SK-N-SH treated with all-trans-retinoic acid at 6 μM for 48 hours (cell line): ENCODE data around the gene CTNND1.

Experiments used
- ATAC-seq: fragments of 200-7000 bp; cut with Tn5 transposase; 3 replicates; pipeline ENCODE4 v1.9.1; 2020; ENCODE audit warnings: mild to moderate bottlenecking, moderate library complexity
- BACH2 ChIP-seq: fragments of 250-450 bp; sonication (Bioruptor Pico); IDR thresholded peaks from 2 replicates; pipeline ENCODE4 v1.9.0; 2021; ENCODE audit warnings: mild to moderate bottlenecking, borderline replicate concordance
- CREB5 ChIP-seq: fragments of 250-450 bp; sonication (Bioruptor Pico); IDR thresholded peaks from 2 replicates; pipeline ENCODE4 v1.5.1; 2020; ENCODE audit warnings: low read depth, mild to moderate bottlenecking, moderate library complexity
- CSRNP3 ChIP-seq: fragments of 250-450 bp; sonication (Bioruptor Pico); IDR thresholded peaks from 2 replicates; pipeline ENCODE4 v1.5.1; 2021; ENCODE audit warnings: mild to moderate bottlenecking, moderate library complexity
- ESRRG ChIP-seq: fragments of 250-450 bp; sonication (Bioruptor Pico); IDR thresholded peaks from 2 replicates; pipeline ENCODE4 v1.6.1; 2021; ENCODE audit warnings: mild to moderate bottlenecking
- GLIS3 ChIP-seq: fragments of 250-450 bp; sonication (Bioruptor Pico); IDR thresholded peaks from 2 replicates; pipeline ENCODE4 v1.5.0; 2020; ENCODE audit warnings: mild to moderate bottlenecking, moderate library complexity
- OSR1 ChIP-seq: fragments of 250-450 bp; sonication (Bioruptor Pico); IDR thresholded peaks from 2 replicates; pipeline ENCODE4 v1.8.0; 2022; ENCODE audit warnings: moderate library complexity, mild to moderate bottlenecking, inconsistent platforms
- POU6F1 ChIP-seq: fragments of 250-450 bp; sonication (Bioruptor Pico); IDR thresholded peaks from 2 replicates; pipeline ENCODE4 v1.8.0; 2021; ENCODE audit warnings: low read depth, mild to moderate bottlenecking, moderate library complexity, borderline replicate concordance
- PPARA ChIP-seq: fragments of 250-450 bp; sonication (Bioruptor Pico); IDR thresholded peaks from 2 replicates; pipeline ENCODE4 v1.5.0; 2020; ENCODE audit warnings: mild to moderate bottlenecking, borderline replicate concordance
- RARB ChIP-seq: fragments of 250-450 bp; sonication (Bioruptor Pico); IDR thresholded peaks from 2 replicates; pipeline ENCODE4 v1.8.0; 2021; ENCODE audit warnings: mild to moderate bottlenecking, moderate library complexity
- SNAI2 ChIP-seq: fragments of 250-450 bp; sonication (Bioruptor Pico); IDR thresholded peaks from 2 replicates; pipeline ENCODE4 v1.5.0; 2020; ENCODE audit warnings: mild to moderate bottlenecking, moderate library complexity
- TCF4 ChIP-seq: fragments of 250-450 bp; sonication (Bioruptor Pico); IDR thresholded peaks from 2 replicates; pipeline ENCODE4 v1.8.0; 2021; ENCODE audit warnings: mild to moderate bottlenecking, moderate library complexity, borderline replicate concordance
- TOX ChIP-seq: fragments of 250-450 bp; sonication (Bioruptor Pico); IDR thresholded peaks from 2 replicates; pipeline ENCODE4 v1.8.0; 2021; ENCODE audit warnings: mild to moderate bottlenecking, moderate library complexity, borderline replicate concordance
- ZC3H10 ChIP-seq: fragments of 250-450 bp; sonication (Bioruptor Pico); IDR thresholded peaks from 2 replicates; pipeline ENCODE4 v1.5.1; 2021; ENCODE audit warnings: mild to moderate bottlenecking, moderate library complexity
- ZFP3 ChIP-seq: fragments of 250-450 bp; sonication (Bioruptor Pico); IDR thresholded peaks from 2 replicates; pipeline ENCODE4 v1.5.0; 2020; ENCODE audit warnings: mild to moderate bottlenecking, moderate library complexity
- ZFP30 ChIP-seq: fragments of 450-650 bp; formaldehyde crosslinking; IDR thresholded peaks from 2 replicates; pipeline ENCODE4 v1.5.0; 2022; ENCODE audit warnings: mild to moderate bottlenecking, moderate library complexity
- ZNF565 ChIP-seq: fragments of 450-650 bp; formaldehyde crosslinking; conservative IDR thresholded peaks from 2 replicates; pipeline ENCODE4 v1.5.0; 2020; ENCODE audit warnings: low read depth, mild to moderate bottlenecking, moderate library complexity
- ZNF70 ChIP-seq: fragments of 450-650 bp; formaldehyde crosslinking; IDR thresholded peaks from 2 replicates; pipeline ENCODE4 v1.5.0; 2020; ENCODE audit warnings: mild to moderate bottlenecking, moderate library complexity
- ZNF8 ChIP-seq: fragments of 450-650 bp; formaldehyde crosslinking; IDR thresholded peaks from 2 replicates; pipeline ENCODE4 v1.5.0; 2020; ENCODE audit warnings: mild to moderate bottlenecking, moderate library complexity
- TF ChIP-seq, protein P1 (sequence below): fragments of 250-450 bp; sonication (Bioruptor Pico); IDR thresholded peaks from 2 replicates; pipeline ENCODE4 v1.8.0; 2020; ENCODE audit warnings: mild to moderate bottlenecking, moderate library complexity, borderline replicate concordance

Gene CTNND1

DNA sequence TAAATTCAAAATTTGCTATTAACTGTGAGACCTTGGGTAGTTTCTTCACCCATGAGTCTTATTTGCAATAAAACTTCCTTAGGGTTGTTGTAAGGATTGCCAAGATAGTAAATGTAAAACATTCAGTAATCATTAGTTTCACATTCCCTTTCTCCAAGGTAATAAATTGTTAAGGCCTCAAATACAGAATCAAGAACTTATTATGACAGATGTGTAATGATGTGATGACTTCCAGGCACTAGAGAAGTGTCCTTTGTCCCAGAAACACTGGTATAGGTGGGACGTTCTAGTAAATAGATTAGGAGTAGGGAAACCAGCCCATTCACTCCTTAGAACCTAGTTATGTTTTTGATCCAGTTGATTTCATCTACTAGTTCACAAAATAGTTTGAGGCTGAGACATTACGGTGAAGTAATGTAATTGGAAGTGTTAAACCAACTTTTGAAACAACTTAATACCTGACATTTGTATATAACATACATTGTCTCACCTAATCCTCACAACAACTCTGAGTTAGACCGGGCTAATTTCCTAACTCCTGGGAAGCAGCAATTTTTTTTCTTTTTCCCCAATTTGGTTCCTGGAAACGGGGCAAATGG is 25.5 kb downstream of the CTNND1 start:
- ATAC-seq = no peak
- no peak for TF ChIP-seq TOX (CRISPR knock-in tag)
- TF ChIP-seq PPARA (CRISPR knock-in tag) = no peak
- TF ChIP-seq ESRRG (CRISPR knock-in tag) = no peak
- TF ChIP-seq ZNF70 = no peak
- no peak for TF ChIP-seq SNAI2 (CRISPR knock-in tag)
- TF ChIP-seq BACH2 = no peak
- TF ChIP-seq, protein P1, sequence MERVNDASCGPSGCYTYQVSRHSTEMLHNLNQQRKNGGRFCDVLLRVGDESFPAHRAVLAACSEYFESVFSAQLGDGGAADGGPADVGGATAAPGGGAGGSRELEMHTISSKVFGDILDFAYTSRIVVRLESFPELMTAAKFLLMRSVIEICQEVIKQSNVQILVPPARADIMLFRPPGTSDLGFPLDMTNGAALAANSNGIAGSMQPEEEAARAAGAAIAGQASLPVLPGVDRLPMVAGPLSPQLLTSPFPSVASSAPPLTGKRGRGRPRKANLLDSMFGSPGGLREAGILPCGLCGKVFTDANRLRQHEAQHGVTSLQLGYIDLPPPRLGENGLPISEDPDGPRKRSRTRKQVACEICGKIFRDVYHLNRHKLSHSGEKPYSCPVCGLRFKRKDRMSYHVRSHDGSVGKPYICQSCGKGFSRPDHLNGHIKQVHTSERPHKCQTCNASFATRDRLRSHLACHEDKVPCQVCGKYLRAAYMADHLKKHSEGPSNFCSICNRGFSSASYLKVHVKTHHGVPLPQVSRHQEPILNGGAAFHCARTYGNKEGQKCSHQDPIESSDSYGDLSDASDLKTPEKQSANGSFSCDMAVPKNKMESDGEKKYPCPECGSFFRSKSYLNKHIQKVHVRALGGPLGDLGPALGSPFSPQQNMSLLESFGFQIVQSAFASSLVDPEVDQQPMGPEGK (CRISPR knock-in tag) = no peak
- no peak for TF ChIP-seq GLIS3 (CRISPR knock-in tag)
- TF ChIP-seq ZFP30 (CRISPR knock-in tag) = no peak
- TF ChIP-seq TCF4 (CRISPR knock-in tag) = no peak
- TF ChIP-seq OSR1 = no peak

- no peak for ATAC-seq
- TF ChIP-seq ZNF70 = no peak
- no peak for TF ChIP-seq SNAI2 (CRISPR knock-in tag)
- no peak for TF ChIP-seq PPARA (CRISPR knock-in tag)
- TF ChIP-seq ZFP3 (CRISPR knock-in tag) = no peak
- no peak for TF ChIP-seq ZNF8 (CRISPR knock-in tag)
- no peak for TF ChIP-seq CSRNP3 (CRISPR knock-in tag)
- no peak for TF ChIP-seq RARB (CRISPR knock-in tag)
- no peak for TF ChIP-seq TCF4 (CRISPR knock-in tag)
- no peak for TF ChIP-seq BACH2
- TF ChIP-seq GLIS3 (CRISPR knock-in tag) = no peak
- no peak for TF ChIP-seq ZFP30 (CRISPR knock-in tag)
- TF ChIP-seq, protein P1 (CRISPR knock-in tag) = no peak
Observed at GRCh38 chr11:57787920-57788702, 26.5 kb downstream of the CTNND1 start.

DNA sequence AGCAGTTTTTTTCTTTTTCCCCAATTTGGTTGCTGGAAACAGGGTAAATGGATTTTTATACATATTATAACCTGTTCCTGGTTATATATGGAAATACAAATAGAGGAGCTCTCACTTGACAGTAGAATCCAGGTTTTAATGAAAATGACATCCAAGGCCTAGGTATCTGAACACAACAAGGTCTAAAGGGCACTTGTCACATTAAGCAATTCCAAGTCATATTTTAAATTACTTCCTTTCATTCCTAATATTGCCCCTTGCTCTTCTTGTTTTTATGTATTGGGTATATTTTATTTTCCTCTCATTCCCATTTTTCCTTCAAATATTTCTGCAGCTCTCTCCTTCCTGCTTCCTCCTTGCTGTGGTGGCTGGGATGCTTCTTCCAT is 27.1 kb downstream of the CTNND1 start:
- ATAC-seq = no peak
- no peak for TF ChIP-seq BACH2
- TF ChIP-seq OSR1 = no peak
- TF ChIP-seq ZNF565 = no peak
- no peak for TF ChIP-seq ZFP30 (CRISPR knock-in tag)
- no peak for TF ChIP-seq POU6F1
- no peak for TF ChIP-seq GLIS3 (CRISPR knock-in tag)
- TF ChIP-seq TOX (CRISPR knock-in tag) = no peak
- no peak for TF ChIP-seq RARB (CRISPR knock-in tag)
- no peak for TF ChIP-seq CSRNP3 (CRISPR knock-in tag)
- no peak for TF ChIP-seq CREB5 (CRISPR knock-in tag)
- TF ChIP-seq SNAI2 (CRISPR knock-in tag) = no peak
- no peak for TF ChIP-seq ESRRG (CRISPR knock-in tag)
- no peak for TF ChIP-seq ZFP3 (CRISPR knock-in tag)
- no peak for TF ChIP-seq ZNF8 (CRISPR knock-in tag)
- no peak for TF ChIP-seq ZC3H10 (CRISPR knock-in tag)
